ENCODE results near the gene HPS6. TPM values are rescaled to one million over a fixed set of nuclear protein-coding genes. Genes with fewer than 3 reads are reported as not detected.

Gene HPS6
- total and polyA plus RNA-seq, 7 donors, result 7.3 to 13.2 (median 9.8) TPM

DNA sequence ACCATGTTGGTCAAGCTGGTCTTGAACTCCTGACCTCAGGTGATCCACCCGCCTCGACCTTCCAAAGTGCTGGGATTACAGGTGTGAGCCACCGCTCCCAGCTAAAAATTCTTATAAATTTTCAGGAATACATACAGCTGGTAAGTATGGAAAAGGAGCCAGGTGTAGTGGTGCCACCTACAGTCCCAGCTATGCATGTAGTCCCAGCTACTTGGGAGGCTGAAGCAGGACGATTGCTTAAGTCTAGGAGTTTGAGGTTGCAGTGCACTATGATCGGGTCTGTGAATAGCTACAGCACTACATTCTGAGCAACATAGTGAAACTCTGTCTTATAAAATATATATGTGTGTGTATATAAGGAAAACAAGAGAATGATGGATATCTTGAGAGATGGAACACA is 36.0 kb downstream of the HPS6 start:
- no peaks in the 10 kb centered on the region for H3K4me1 ChIP-seq
- 88 to 94% (median 92%) methylated on average over 5 of the region's 5 CpGs for WGBS, 3 donors
- H3K9me3 ChIP-seq, result no peaks in the 10 kb centered on the region
- intact Hi-C loops (cut with DNase I), result no loop called here
- no peaks in the 10 kb centered on the region for H3K36me3 ChIP-seq (ENCODE audit: insufficient read depth in 1 of 2, low read depth in 1 of 2)
- ATAC-seq (no peak), DNase-seq (no peak)
- H3K27me3 ChIP-seq (ENCODE audit: insufficient read depth in 3 of 3, low read length in 2 of 3), result no peaks in the 10 kb centered on the region
- TF ChIP-seq, protein P1, sequence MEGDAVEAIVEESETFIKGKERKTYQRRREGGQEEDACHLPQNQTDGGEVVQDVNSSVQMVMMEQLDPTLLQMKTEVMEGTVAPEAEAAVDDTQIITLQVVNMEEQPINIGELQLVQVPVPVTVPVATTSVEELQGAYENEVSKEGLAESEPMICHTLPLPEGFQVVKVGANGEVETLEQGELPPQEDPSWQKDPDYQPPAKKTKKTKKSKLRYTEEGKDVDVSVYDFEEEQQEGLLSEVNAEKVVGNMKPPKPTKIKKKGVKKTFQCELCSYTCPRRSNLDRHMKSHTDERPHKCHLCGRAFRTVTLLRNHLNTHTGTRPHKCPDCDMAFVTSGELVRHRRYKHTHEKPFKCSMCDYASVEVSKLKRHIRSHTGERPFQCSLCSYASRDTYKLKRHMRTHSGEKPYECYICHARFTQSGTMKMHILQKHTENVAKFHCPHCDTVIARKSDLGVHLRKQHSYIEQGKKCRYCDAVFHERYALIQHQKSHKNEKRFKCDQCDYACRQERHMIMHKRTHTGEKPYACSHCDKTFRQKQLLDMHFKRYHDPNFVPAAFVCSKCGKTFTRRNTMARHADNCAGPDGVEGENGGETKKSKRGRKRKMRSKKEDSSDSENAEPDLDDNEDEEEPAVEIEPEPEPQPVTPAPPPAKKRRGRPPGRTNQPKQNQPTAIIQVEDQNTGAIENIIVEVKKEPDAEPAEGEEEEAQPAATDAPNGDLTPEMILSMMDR (IDR thresholded peaks at IDR 0.05), result no peak
- H3K27ac ChIP-seq, result no peak overlapping the region
- no peak overlapping the region for H3K4me3 ChIP-seq

DNA sequence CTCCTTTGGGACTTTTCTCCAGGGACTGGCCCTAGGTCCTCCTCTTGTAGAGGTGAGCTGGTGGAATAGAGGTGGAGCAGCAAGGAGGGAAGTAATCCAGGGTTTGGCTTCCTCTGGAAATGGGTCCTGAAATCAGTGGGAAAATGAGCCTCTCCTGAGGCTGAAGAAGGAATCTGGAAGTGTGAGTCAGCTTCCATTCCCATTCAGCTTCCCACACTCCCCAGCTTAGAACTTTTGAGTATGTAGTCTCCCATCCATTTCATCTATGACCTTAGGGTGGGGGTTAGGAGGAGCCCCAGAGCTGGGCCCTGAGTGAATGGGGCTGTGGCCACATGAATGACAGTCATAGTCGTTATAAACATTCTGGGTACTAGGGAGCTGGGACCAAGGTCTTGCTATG is 37.3 kb downstream of the HPS6 start:
- intact Hi-C loops (cut with DNase I), result no loop called here
- H3K4me3 ChIP-seq, result no peak overlapping the region
- no peaks in the 10 kb centered on the region for H3K9me3 ChIP-seq
- peaks cover 0 to 9% of the 10 kb centered on the region in 2 donors for H3K36me3 ChIP-seq (ENCODE audit: insufficient read depth in 1 of 2, low read depth in 1 of 2)
- TF ChIP-seq, protein P1 (IDR thresholded peaks at IDR 0.05), result no peak
- H3K4me1 ChIP-seq, result no peaks in the 10 kb centered on the region
- WGBS, 3 donors, result 70 to 91% (median 89%) methylated on average over 1 of the region's 1 CpG
- no peak overlapping the region for H3K27ac ChIP-seq
- ATAC-seq (no peak), DNase-seq (no peak)
- no peaks in the 10 kb centered on the region for H3K27me3 ChIP-seq (ENCODE audit: insufficient read depth in 3 of 3, low read length in 2 of 3)

DNA sequence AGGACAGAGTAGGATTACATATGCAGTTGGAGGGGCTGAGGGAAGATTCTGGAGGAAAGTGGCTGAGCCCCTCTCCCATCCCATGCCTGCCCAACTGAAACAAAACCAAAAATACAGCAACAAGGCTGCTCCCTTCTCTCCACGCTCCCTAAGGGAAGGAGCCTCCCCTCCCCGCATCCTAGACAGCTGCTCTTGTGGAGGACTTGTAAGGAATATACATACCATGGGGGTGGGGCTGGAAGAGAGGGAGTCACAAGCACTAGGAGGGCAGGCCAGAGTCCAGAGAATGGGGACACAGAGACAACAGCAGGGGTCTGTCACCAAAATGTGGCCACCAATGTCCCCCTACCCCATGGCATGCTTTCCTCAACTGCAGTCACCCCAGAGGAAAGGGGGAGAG is 41.8 kb downstream of the HPS6 start:
- DNase-seq, result no peak
- H3K4me1 ChIP-seq, result no peaks in the 10 kb centered on the region
- TF ChIP-seq, protein P1 (IDR thresholded peaks at IDR 0.05), result no peak
- no peaks in the 10 kb centered on the region for H3K27me3 ChIP-seq (ENCODE audit: insufficient read depth in 3 of 3, low read length in 2 of 3)
- ATAC-seq, result no peak
- H3K9me3 ChIP-seq, result no peaks in the 10 kb centered on the region
- WGBS, 3 donors, result 78 to 89% (median 79%) methylated on average over 2 of the region's 2 CpGs
- no peak overlapping the region for H3K4me3 ChIP-seq
- H3K27ac ChIP-seq, result no peak overlapping the region
- H3K36me3 ChIP-seq (ENCODE audit: insufficient read depth in 1 of 2, low read depth in 1 of 2), result peaks cover 6 to 53% of the 10 kb centered on the region in 2 donors
- intact Hi-C loops (cut with DNase I), result loop anchor here in 1 of 2 donors (5.0 kb wide), 1 partner anchor 35 kb away; no protein-coding TSS in a partner anchor

DNA sequence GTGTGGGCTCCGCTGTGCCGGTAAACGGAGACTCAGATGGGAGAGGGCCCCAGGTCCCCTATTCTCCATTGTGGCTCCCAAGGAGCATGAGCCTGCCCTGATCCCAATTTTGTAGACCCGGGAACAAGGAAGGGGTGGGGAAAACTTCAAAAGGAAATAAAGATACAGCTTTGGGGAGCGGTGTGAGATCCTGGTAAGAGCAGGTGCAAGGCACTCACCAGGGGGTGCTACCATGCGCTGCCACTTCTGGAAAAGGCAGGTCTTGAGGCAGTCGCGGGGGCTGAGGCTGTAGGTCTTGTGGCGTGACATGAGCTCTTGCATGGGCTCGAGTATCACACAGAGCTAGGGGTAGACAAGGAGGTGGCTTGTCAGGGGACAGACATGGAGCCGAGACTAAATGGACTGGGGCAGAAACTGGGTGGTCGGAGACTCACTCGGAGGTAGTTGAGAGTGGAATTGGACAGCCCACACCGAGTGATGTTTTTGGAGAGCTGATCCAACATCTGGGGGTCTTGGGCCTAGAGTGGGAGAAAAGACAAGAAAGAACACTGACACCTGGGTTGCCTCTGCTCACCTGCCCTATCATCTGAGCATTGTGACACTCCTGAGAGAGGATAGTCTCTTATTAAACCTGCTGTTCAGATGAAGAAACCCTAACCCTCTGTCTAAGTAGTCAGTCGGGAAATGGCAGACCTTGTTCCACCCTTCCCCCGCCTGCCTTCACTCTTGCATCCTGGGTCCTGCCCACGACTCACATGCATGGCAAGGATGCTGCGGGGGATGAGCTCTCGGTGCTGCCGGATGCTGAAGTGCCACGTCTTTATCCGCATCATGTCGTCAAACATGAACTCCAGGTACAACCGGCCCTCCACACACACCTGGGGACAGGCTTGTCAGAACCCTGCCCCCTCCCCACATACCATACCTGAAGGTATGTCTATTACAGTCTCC is 44.3 kb downstream of the HPS6 start:
- no peaks in the 10 kb centered on the region for H3K27me3 ChIP-seq (ENCODE audit: insufficient read depth in 3 of 3, low read length in 2 of 3)
- H3K27ac ChIP-seq, result no peak overlapping the region
- peaks cover 6 to 53% of the 10 kb centered on the region in 2 donors for H3K36me3 ChIP-seq (ENCODE audit: insufficient read depth in 1 of 2, low read depth in 1 of 2)
- TF ChIP-seq, protein P1 (IDR thresholded peaks at IDR 0.05), result no peak
- H3K4me1 ChIP-seq, result peaks cover 19% of the 10 kb centered on the region
- intact Hi-C loops (cut with DNase I), result loop anchor here in 1 of 2 donors (5.0 kb wide), 1 partner anchor 37 kb away; no protein-coding TSS in a partner anchor
- 89 to 91% (median 89%) methylated on average over 24 of the region's 24 CpGs for WGBS, 3 donors
- ATAC-seq (no peak), DNase-seq (no peak)
- H3K4me3 ChIP-seq, result no peak overlapping the region
- H3K9me3 ChIP-seq, result no peaks in the 10 kb centered on the region
